Measurements from ENCODE around the gene CTBP1.

CTBP1 gene

GRCh38 chr4:1243451-1244080 is 5.4 kb downstream of the CTBP1 start:
- H3K9me3 ChIP-seq (ENCODE audit: control extremely low read depth in 1 of 5, control insufficient read depth in 4 of 5, insufficient read depth in 2 of 5, low read depth in 1 of 5, low read length in 4 of 5) = no peaks in the 10 kb centered on the region
- CTCF ChIA-PET = interaction anchor here (0.7 kb wide), 1 partner anchor 114 kb away, joined by 4 read pairs; no protein-coding TSS in a partner anchor
- H3K4me1 ChIP-seq (ENCODE audit: control extremely low read depth in 1 of 4, control insufficient read depth in 4 of 4, insufficient read depth in 4 of 4, low read length in 3 of 4) = peaks cover 2 to 47% (median 44%) of the 10 kb centered on the region in 4 experiments
- DNase-seq = no peak
- peak overlapping the region in 1 of 2 experiments; percentile 3 for H3K27ac ChIP-seq (ENCODE audit: insufficient read depth in 1 of 2, low read depth in 1 of 2, low read length in 2 of 2, poor library complexity in 1 of 2, severe bottlenecking in 2 of 2)
- POLR2A ChIA-PET = interaction anchor here (0.5 kb wide), 1 partner anchor 719 kb away, joined by 3 read pairs; no protein-coding TSS in a partner anchor
- 93% methylated on average over 13 of the region's 15 CpGs for WGBS (ENCODE audit: insufficient coverage)
- H3K36me3 ChIP-seq (ENCODE audit: control insufficient read depth in 4 of 4, insufficient read depth in 4 of 4, low read length in 3 of 4) = peaks cover 0 to 56% (median 23%) of the 10 kb centered on the region in 4 experiments
- no peak overlapping the region for H3K4me3 ChIP-seq (ENCODE audit: control insufficient read depth in 1 of 7, extremely low read depth in 1 of 7, insufficient read depth in 4 of 7, low read depth in 2 of 7, low read length in 6 of 7)
- no peaks in the 10 kb centered on the region for H3K27me3 ChIP-seq (replicated peaks in 2 of 5; ENCODE audit: control insufficient read depth in 4 of 5, insufficient read depth in 5 of 5, low read length in 4 of 5)

DNA sequence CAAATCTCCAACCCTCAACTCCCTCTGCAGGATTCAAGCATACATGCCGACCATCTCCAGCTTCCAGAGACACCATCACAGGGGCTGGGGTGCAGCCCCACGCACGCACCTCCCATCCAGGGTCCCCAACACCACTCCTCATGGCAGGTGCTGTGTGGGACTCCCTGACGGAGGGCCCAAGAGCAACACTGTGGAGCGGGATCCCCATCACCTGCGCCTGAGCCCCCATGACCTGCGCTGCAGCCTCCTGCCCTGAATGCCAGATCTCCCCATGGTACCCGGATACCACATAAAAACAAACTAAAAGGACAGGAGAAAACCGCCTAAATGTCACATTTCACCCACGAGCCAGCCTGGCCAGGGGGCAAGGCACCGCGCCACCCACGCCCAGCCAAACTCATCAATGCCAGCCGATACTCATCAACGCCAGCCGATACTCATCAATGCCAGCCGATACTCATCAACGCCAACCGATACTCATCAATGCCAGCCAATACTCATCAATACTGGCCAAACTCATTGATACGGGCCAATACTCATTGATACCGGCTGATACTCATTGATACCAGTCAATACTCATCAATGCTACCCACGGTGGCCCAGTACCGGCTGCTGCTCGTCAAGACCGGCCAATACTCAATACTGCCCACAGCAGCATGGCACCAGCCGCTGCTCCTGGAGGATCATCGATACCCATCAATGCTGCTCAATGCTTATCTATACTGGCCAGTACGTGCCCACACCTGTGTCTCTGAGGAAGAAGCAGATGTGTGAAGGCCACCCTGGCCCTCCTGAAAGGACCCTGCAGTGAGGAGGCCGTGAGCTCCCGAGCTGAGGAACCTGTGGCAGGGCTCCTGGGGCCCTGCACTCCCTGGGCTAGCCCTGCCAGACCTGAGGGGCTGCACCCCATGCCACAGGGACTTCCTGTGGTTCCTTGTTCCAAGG is 6.2 kb downstream of the CTBP1 start:
- Histone ChIP-seq H3K27me3 (replicated peaks in 2 of 5; ENCODE audit: control insufficient read depth in 4 of 5, insufficient read depth in 5 of 5, low read length in 4 of 5) (no peaks in the 10 kb centered on the region), H3K4me3 (ENCODE audit: control insufficient read depth in 1 of 7, extremely low read depth in 1 of 7, insufficient read depth in 4 of 7, low read depth in 2 of 7, low read length in 6 of 7) (no peak overlapping the region), H3K9me3 (ENCODE audit: control extremely low read depth in 1 of 5, control insufficient read depth in 4 of 5, insufficient read depth in 2 of 5, low read depth in 1 of 5, low read length in 4 of 5) (no peaks in the 10 kb centered on the region), H3K36me3 (ENCODE audit: control insufficient read depth in 4 of 4, insufficient read depth in 4 of 4, low read length in 3 of 4) (peaks cover 0 to 64% (median 27%) of the 10 kb centered on the region in 4 experiments), H3K4me1 (ENCODE audit: control extremely low read depth in 1 of 4, control insufficient read depth in 4 of 4, insufficient read depth in 4 of 4, low read length in 3 of 4) (peaks cover 2 to 47% (median 44%) of the 10 kb centered on the region in 4 experiments), H3K27ac (ENCODE audit: insufficient read depth in 1 of 2, low read depth in 1 of 2, low read length in 2 of 2, poor library complexity in 1 of 2, severe bottlenecking in 2 of 2) (peak overlapping the region in 1 of 2 experiments; percentile 3)
- no peak for DNase-seq
- WGBS (ENCODE audit: insufficient coverage) = 97% methylated on average over 27 of the region's 30 CpGs
- POLR2A ChIA-PET = no interaction called here
- CTCF ChIA-PET = no interaction called here

GRCh38 chr4:1241936-1242505 is 6.9 kb downstream of the CTBP1 start:
- Histone ChIP-seq H3K9me3 (ENCODE audit: control extremely low read depth in 1 of 5, control insufficient read depth in 4 of 5, insufficient read depth in 2 of 5, low read depth in 1 of 5, low read length in 4 of 5) (no peaks in the 10 kb centered on the region), H3K27ac (ENCODE audit: insufficient read depth in 1 of 2, low read depth in 1 of 2, low read length in 2 of 2, poor library complexity in 1 of 2, severe bottlenecking in 2 of 2) (no peak overlapping the region), H3K36me3 (ENCODE audit: control insufficient read depth in 4 of 4, insufficient read depth in 4 of 4, low read length in 3 of 4) (peaks cover 0 to 71% (median 32%) of the 10 kb centered on the region in 4 experiments), H3K4me1 (ENCODE audit: control extremely low read depth in 1 of 4, control insufficient read depth in 4 of 4, insufficient read depth in 4 of 4, low read length in 3 of 4) (peaks cover 2 to 42% (median 38%) of the 10 kb centered on the region in 4 experiments), H3K4me3 (ENCODE audit: control insufficient read depth in 1 of 7, extremely low read depth in 1 of 7, insufficient read depth in 4 of 7, low read depth in 2 of 7, low read length in 6 of 7) (no peak overlapping the region), H3K27me3 (replicated peaks in 2 of 5; ENCODE audit: control insufficient read depth in 4 of 5, insufficient read depth in 5 of 5, low read length in 4 of 5) (no peaks in the 10 kb centered on the region)
- DNase-seq = no peak
- 94% methylated on average over 21 of the region's 24 CpGs for WGBS (ENCODE audit: insufficient coverage)
- POLR2A ChIA-PET = no interaction called here
- CTCF ChIA-PET = no interaction called here

DNA sequence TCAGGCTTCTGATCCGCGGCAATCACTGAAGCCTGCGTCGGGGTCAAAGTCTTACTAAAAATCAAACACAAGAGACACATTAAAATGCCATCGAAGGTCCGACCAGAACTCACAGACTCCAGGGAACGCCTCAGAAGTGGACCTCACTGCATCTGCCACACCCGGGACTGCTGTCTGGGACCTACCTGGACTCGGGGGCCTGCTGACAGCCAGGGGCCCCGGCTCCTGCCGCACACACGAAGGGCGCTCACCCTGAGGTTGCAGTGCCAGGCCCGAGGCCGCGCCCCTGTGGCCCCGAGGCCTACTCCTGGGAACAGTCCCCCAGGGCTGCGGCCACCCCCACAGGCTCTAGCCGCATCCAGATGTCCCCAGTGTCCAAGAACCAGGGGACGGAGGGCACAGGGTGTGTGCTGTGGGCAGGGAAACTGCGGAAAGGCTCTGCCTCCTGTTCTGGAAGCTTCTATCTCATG is 7.4 kb downstream of the CTBP1 start:
- ChIA-PET POLR2A (no interaction called here), CTCF (no interaction called here)
- no peak overlapping the region for H3K27ac ChIP-seq (ENCODE audit: insufficient read depth in 1 of 2, low read depth in 1 of 2, low read length in 2 of 2, poor library complexity in 1 of 2, severe bottlenecking in 2 of 2)
- no peak overlapping the region for H3K4me3 ChIP-seq (ENCODE audit: control insufficient read depth in 1 of 7, extremely low read depth in 1 of 7, insufficient read depth in 4 of 7, low read depth in 2 of 7, low read length in 6 of 7)
- no peaks in the 10 kb centered on the region for H3K9me3 ChIP-seq (ENCODE audit: control extremely low read depth in 1 of 5, control insufficient read depth in 4 of 5, insufficient read depth in 2 of 5, low read depth in 1 of 5, low read length in 4 of 5)
- WGBS (ENCODE audit: insufficient coverage) = 97% methylated on average over 21 of the region's 21 CpGs
- H3K4me1 ChIP-seq (ENCODE audit: control extremely low read depth in 1 of 4, control insufficient read depth in 4 of 4, insufficient read depth in 4 of 4, low read length in 3 of 4) = peaks cover 0 to 36% (median 32%) of the 10 kb centered on the region in 4 experiments
- peaks cover 0 to 75% (median 37%) of the 10 kb centered on the region in 4 experiments for H3K36me3 ChIP-seq (ENCODE audit: control insufficient read depth in 4 of 4, insufficient read depth in 4 of 4, low read length in 3 of 4)
- no peaks in the 10 kb centered on the region for H3K27me3 ChIP-seq (replicated peaks in 2 of 5; ENCODE audit: control insufficient read depth in 4 of 5, insufficient read depth in 5 of 5, low read length in 4 of 5)
- no peak for DNase-seq

- POLR2A ChIA-PET = no interaction called here
- peaks cover 0 to 77% (median 43%) of the 10 kb centered on the region in 4 experiments for H3K36me3 ChIP-seq (ENCODE audit: control insufficient read depth in 4 of 4, insufficient read depth in 4 of 4, low read length in 3 of 4)
- WGBS (ENCODE audit: insufficient coverage) = 92% methylated on average over 33 of the region's 37 CpGs
- no peak overlapping the region for H3K27ac ChIP-seq (ENCODE audit: insufficient read depth in 1 of 2, low read depth in 1 of 2, low read length in 2 of 2, poor library complexity in 1 of 2, severe bottlenecking in 2 of 2)
- H3K4me3 ChIP-seq (ENCODE audit: control insufficient read depth in 1 of 7, extremely low read depth in 1 of 7, insufficient read depth in 4 of 7, low read depth in 2 of 7, low read length in 6 of 7) = no peak overlapping the region
- H3K9me3 ChIP-seq (ENCODE audit: control extremely low read depth in 1 of 5, control insufficient read depth in 4 of 5, insufficient read depth in 2 of 5, low read depth in 1 of 5, low read length in 4 of 5) = no peaks in the 10 kb centered on the region
- CTCF ChIA-PET = no interaction called here
- H3K27me3 ChIP-seq (replicated peaks in 2 of 5; ENCODE audit: control insufficient read depth in 4 of 5, insufficient read depth in 5 of 5, low read length in 4 of 5) = no peaks in the 10 kb centered on the region
- no peak for DNase-seq
- H3K4me1 ChIP-seq (ENCODE audit: control extremely low read depth in 1 of 4, control insufficient read depth in 4 of 4, insufficient read depth in 4 of 4, low read length in 3 of 4) = peaks cover 0 to 30% (median 26%) of the 10 kb centered on the region in 4 experiments
These were observed 8.0 kb downstream of the CTBP1 start for GRCh38 chr4:1240721-1241465.

DNA sequence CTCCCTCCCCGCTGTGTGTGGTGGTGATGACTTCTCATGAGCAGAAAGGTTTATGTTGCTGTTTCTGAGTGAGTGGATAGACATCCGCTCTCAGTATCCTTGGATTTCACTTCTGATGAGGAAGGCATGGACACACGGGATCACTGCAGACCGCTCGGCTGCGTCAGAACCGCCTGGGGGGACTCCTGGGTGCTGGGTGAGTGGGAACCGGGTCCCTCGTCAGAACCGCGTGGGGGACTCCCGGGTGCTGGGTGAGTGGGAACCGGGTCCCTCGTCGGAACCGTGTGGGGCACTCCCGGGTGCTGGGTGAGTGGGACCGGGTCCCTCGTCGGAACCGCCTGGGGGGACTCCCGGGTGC is 9.0 kb downstream of the CTBP1 start:
- POLR2A ChIA-PET = no interaction called here
- CTCF ChIA-PET = no interaction called here
- H3K4me1 ChIP-seq (ENCODE audit: control extremely low read depth in 1 of 4, control insufficient read depth in 4 of 4, insufficient read depth in 4 of 4, low read length in 3 of 4) = peaks cover 0 to 21% (median 17%) of the 10 kb centered on the region in 4 experiments
- no peaks in the 10 kb centered on the region for H3K9me3 ChIP-seq (ENCODE audit: control extremely low read depth in 1 of 5, control insufficient read depth in 4 of 5, insufficient read depth in 2 of 5, low read depth in 1 of 5, low read length in 4 of 5)
- no peaks in the 10 kb centered on the region for H3K27me3 ChIP-seq (replicated peaks in 2 of 5; ENCODE audit: control insufficient read depth in 4 of 5, insufficient read depth in 5 of 5, low read length in 4 of 5)
- no peak for DNase-seq
- peaks cover 0 to 81% (median 52%) of the 10 kb centered on the region in 4 experiments for H3K36me3 ChIP-seq (ENCODE audit: control insufficient read depth in 4 of 4, insufficient read depth in 4 of 4, low read length in 3 of 4)
- WGBS (ENCODE audit: insufficient coverage) = 99% methylated on average over 9 of the region's 22 CpGs
- H3K27ac ChIP-seq (ENCODE audit: insufficient read depth in 1 of 2, low read depth in 1 of 2, low read length in 2 of 2, poor library complexity in 1 of 2, severe bottlenecking in 2 of 2) = no peak overlapping the region
- no peak overlapping the region for H3K4me3 ChIP-seq (ENCODE audit: control insufficient read depth in 1 of 7, extremely low read depth in 1 of 7, insufficient read depth in 4 of 7, low read depth in 2 of 7, low read length in 6 of 7)
